OCI-LY7 (cell line): ENCODE measurements around the gene POLR1C. TPM values are rescaled to one million over a fixed set of nuclear protein-coding genes. Genes with fewer than 3 reads are reported as not detected.

Source experiments
- BruUV-seq: library from RNA; stranded (reverse); fragments of 400-500 nt; replicated peaks from 2 replicates; lab custom pipeline; 2021; lab: Mats Ljungman, UMichigan
- CTCF ChIA-PET: fragments of 300-600 bp; sonication (Branson Sonifier 250); formaldehyde crosslinking; loops from one replicate; lab custom pipeline; 2022; ENCODE audit warnings: antibody characterized with exemption; ENCODE audit not compliant: unreplicated experiment; lab: Charles Lee
- POLR2A ChIA-PET: fragments of 300-600 bp; sonication (Branson Sonifier 250); formaldehyde crosslinking; loops from one replicate; lab custom pipeline; 2022; ENCODE audit warnings: antibody characterized with exemption; lab: Charles Lee
- DNase-seq: peaks from one replicate; pipeline ENCODE4 v3.0.0-alpha.2; 2015; ENCODE audit warnings: low spot score
- H2AFZ ChIP-seq: fragments of 200-600 bp; sonication (generic), shearing (Covaris generic); 2 replicates; pipeline ENCODE4 v1.6.1; 2014; ENCODE audit warnings: mild to moderate bottlenecking, antibody characterized with exemption, low read length, moderate library complexity
- H3K27ac ChIP-seq: fragments of 200-600 bp; sonication (generic); 2 replicates; pipeline ENCODE4 v1.5.1; 2014; ENCODE audit warnings: mixed run types, low read depth, mild to moderate bottlenecking, moderate library complexity, low read length, inconsistent platforms; ENCODE audit not compliant: poor library complexity, severe bottlenecking
- H3K36me3 ChIP-seq: fragments of 200-600 bp; sonication (generic); 2 replicates; pipeline ENCODE4 v1.6.1; 2014; ENCODE audit warnings: mild to moderate bottlenecking, antibody characterized with exemption, low read length, moderate library complexity, mixed read lengths; ENCODE audit not compliant: insufficient read depth
- H3K4me1 ChIP-seq: fragments of 200-600 bp; sonication (generic); 2 replicates; pipeline ENCODE4 v1.5.1; 2014; ENCODE audit warnings: mild to moderate bottlenecking, low read length; ENCODE audit not compliant: insufficient read depth, poor library complexity, severe bottlenecking
- H3K4me2 ChIP-seq: fragments of 200-600 bp; sonication (generic); 2 replicates; pipeline ENCODE4 v1.6.1; 2014; ENCODE audit warnings: mild to moderate bottlenecking, low read length
- H3K4me3 ChIP-seq: fragments of 200-600 bp; sonication (generic); 2 replicates; pipeline ENCODE4 v1.5.1; 2014; ENCODE audit warnings: mild to moderate bottlenecking, low read depth, low read length; ENCODE audit not compliant: poor library complexity, severe bottlenecking
- H3K79me2 ChIP-seq: fragments of 200-600 bp; sonication (generic); 2 replicates; pipeline ENCODE4 v1.6.1; 2016; ENCODE audit warnings: low read depth, mild to moderate bottlenecking, low read length, moderate library complexity, mixed read lengths; ENCODE audit not compliant: insufficient read depth
- H3K9me2 ChIP-seq: fragments of 200-600 bp; sonication (generic); 2 replicates; pipeline ENCODE4 v1.6.1; 2016; ENCODE audit warnings: mild to moderate bottlenecking, low read length, mixed read lengths; ENCODE audit not compliant: insufficient read depth
- H3K9me3 ChIP-seq: fragments of 200-600 bp; sonication (generic); 2 replicates; pipeline ENCODE4 v1.6.1; 2014; ENCODE audit warnings: mild to moderate bottlenecking, mixed run types, low read length, mixed read lengths
- H4K20me1 ChIP-seq: fragments of 200-600 bp; sonication (generic); 2 replicates; pipeline ENCODE4 v1.6.1; 2014; ENCODE audit warnings: mild to moderate bottlenecking, antibody characterized with exemption, low read length, moderate library complexity, mixed read lengths; ENCODE audit not compliant: insufficient read depth
- EZH2phosphoT487 ChIP-seq: fragments of 200-600 bp; sonication (generic); IDR thresholded peaks from 2 replicates; pipeline ENCODE4 v1.6.1; 2018; ENCODE audit warnings: low read depth, borderline replicate concordance, mild to moderate bottlenecking, mixed run types, antibody characterized with exemption, low read length, moderate library complexity, mixed read lengths
- intact Hi-C: fragments of 100-400 bp; cut with micrococcal nuclease; formaldehyde crosslinking; loops from one replicate; pipeline ENCODE4 v1.10.0; 2022; ENCODE audit not compliant: unreplicated experiment
- total RNA-seq, 2 experiments: library from RNA; depleted of rRNA in 1 of 2; stranded (reverse); fragments of >200 nt in 1 of 2; shearing (Covaris generic) in 1 of 2; gene quantifications; 2 replicates each; pipeline ENCODE4 v1.2.3, GENCODE V29; 2014 to 2022
- TF ChIP-seq, protein P1 (sequence below): fragments of 200-600 bp; sonication (generic); conservative IDR thresholded peaks from 2 replicates; pipeline ENCODE4 v1.5.1; 2014; ENCODE audit warnings: mild to moderate bottlenecking, antibody characterized with exemption, low read length, moderate library complexity, mixed read lengths

Gene POLR1C
- total RNA-seq, 2 experiments from 2014 or later, result 40.7 to 41.2 TPM

DNA sequence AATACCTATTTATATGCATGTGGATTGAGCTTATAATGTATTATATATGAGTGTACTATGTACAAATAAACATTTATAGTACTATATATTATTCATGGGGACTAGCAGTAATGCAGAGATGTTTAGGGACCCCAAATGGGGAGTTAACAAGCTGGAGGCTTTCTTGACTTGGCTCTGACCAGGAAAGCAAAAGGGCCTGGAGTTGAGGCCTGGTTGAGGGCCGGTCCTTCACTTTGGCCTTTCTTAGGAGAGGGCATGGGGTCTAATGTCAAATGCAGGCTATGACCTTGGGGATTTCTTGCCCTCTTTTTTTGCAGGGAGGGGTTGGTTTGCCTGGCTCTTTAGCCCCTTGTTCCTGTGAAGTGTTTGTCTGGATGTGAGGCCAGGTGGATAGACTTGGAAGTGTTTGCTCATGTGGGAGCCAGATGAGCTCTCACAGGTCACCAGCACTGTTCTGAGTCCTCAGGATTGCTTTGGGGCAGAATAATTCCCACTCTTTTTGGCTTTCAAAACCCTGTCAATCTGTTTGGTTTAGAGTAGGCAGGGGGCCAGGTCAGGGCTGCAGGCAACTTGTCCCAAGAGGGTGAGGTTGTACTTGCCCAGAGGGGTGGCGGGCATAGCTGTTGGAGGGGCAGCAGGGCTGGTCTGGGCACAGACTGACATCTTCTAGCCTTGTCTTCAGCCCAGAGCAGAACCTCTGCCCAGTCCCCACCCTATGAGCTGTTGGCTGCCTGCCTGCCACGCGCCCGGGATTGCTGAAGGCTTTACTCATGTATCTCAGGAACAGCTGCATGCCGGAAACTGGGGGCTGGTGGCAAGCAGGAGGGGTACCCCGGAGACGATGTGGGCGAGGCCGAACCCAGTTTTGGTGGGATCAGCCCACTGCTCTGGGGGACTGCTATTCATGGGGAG, 24.9 kb upstream of the POLR1C start:
- no TSS peak for BruUV-seq
- H3K9me2 ChIP-seq, result no peaks in the 10 kb centered on the region
- CTCF ChIA-PET, result no interaction called here
- H3K9me3 ChIP-seq, result no peaks in the 10 kb centered on the region
- no peaks in the 10 kb centered on the region for H3K79me2 ChIP-seq
- POLR2A ChIA-PET, result interaction anchor here (1.5 to 1.6 kb wide), 2 partner anchors 14 to 15 kb away, joined by 3 to 6 read pairs; partner anchors contain the start of gene TJAP1
- TF ChIP-seq EZH2phosphoT487, result no peak
- no peak overlapping the region for H3K4me2 ChIP-seq
- intact Hi-C loops, result no loop called here
- no peaks in the 10 kb centered on the region for H3K4me1 ChIP-seq
- H3K36me3 ChIP-seq, result no peaks in the 10 kb centered on the region
- H4K20me1 ChIP-seq, result no peaks in the 10 kb centered on the region
- no peak overlapping the region for H3K27ac ChIP-seq
- H2AFZ ChIP-seq, result no peak overlapping the region
- no peak for DNase-seq
- no peak overlapping the region for H3K4me3 ChIP-seq

DNA sequence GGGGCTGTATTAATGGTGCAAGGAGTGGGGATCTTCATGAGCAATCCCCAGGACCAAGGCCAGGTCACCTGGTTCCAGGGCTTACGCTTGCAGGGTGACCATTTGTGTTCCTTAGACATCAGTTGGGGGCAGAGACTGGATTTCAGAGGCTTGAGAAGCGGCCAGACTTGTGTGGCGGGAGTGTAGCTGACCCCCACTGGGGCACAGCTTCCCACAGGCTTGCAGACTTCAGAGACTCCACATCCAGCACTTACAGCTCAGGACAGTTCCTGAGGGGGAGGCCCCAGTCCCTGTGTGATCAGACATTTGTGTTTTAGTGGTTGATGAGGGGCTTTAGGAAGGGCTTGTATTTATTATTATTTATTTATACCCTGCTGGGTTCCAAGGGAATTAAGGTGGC, 24.2 kb upstream of the POLR1C start:
- H3K36me3 ChIP-seq, result no peaks in the 10 kb centered on the region
- H3K4me1 ChIP-seq, result no peaks in the 10 kb centered on the region
- H4K20me1 ChIP-seq, result no peaks in the 10 kb centered on the region
- DNase-seq, result no peak
- no peak overlapping the region for H3K27ac ChIP-seq
- H2AFZ ChIP-seq, result no peak overlapping the region
- no peak overlapping the region for H3K4me3 ChIP-seq
- POLR2A ChIA-PET, result interaction anchor here (0.6 to 1.5 kb wide), 2 partner anchors 14 to 113 kb away, joined by 3 read pairs; no protein-coding TSS in a partner anchor
- H3K4me2 ChIP-seq, result no peak overlapping the region
- no peaks in the 10 kb centered on the region for H3K9me3 ChIP-seq
- TF ChIP-seq EZH2phosphoT487, result no peak
- TF ChIP-seq, protein P1, sequence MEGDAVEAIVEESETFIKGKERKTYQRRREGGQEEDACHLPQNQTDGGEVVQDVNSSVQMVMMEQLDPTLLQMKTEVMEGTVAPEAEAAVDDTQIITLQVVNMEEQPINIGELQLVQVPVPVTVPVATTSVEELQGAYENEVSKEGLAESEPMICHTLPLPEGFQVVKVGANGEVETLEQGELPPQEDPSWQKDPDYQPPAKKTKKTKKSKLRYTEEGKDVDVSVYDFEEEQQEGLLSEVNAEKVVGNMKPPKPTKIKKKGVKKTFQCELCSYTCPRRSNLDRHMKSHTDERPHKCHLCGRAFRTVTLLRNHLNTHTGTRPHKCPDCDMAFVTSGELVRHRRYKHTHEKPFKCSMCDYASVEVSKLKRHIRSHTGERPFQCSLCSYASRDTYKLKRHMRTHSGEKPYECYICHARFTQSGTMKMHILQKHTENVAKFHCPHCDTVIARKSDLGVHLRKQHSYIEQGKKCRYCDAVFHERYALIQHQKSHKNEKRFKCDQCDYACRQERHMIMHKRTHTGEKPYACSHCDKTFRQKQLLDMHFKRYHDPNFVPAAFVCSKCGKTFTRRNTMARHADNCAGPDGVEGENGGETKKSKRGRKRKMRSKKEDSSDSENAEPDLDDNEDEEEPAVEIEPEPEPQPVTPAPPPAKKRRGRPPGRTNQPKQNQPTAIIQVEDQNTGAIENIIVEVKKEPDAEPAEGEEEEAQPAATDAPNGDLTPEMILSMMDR, result no peak
- no peaks in the 10 kb centered on the region for H3K9me2 ChIP-seq
- no peaks in the 10 kb centered on the region for H3K79me2 ChIP-seq
- CTCF ChIA-PET, result interaction anchor here (1.0 kb wide), 1 partner anchor 14 kb away, joined by 4 read pairs; no protein-coding TSS in a partner anchor
- intact Hi-C loops, result no loop called here
- no TSS peak for BruUV-seq

DNA sequence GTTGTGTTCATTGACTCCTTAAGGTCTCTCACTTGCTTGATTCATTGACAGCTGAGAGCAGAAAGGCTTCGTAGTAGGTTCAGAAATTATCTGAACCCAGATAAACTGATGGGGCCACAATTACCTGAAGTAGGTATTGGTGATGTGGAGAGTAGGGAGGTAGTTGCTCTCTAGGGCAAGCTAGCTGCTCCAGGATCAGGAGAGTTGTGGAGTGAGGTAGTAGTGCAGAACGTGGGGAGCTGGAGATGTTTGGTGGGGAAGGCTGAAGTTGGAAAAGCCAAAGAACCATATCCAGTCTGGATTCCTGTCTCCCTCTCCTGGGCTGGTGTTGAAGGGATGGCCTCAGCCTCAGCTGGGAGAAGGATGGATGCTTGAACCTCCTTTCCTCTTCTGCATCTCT, 23.7 kb upstream of the POLR1C start:
- Histone ChIP-seq H3K36me3 (peaks cover 2% of the 10 kb centered on the region; the same call in 1 of the 2 replicates), H3K4me1 (no peaks in the 10 kb centered on the region), H2AFZ (no peak overlapping the region), H3K27ac (no peak overlapping the region), H4K20me1 (no peaks in the 10 kb centered on the region), H3K4me3 (no peak overlapping the region), H3K9me3 (no peaks in the 10 kb centered on the region), H3K4me2 (no peak overlapping the region), H3K79me2 (no peaks in the 10 kb centered on the region), H3K9me2 (no peaks in the 10 kb centered on the region)
- ChIA-PET CTCF (interaction anchor here (1.0 kb wide), 1 partner anchor 14 kb away, joined by 4 read pairs; no protein-coding TSS in a partner anchor), POLR2A (interaction anchor here (0.6 kb wide), 2 partner anchors 32 to 112 kb away, joined by 3 read pairs; no protein-coding TSS in a partner anchor)
- no TSS peak for BruUV-seq
- intact Hi-C loops, result no loop called here
- DNase-seq, result no peak
- TF ChIP-seq, protein P1, result no peak
- TF ChIP-seq EZH2phosphoT487, result no peak
